GM12872 (cell line): ENCODE data around the gene LZTS2.

Experiments
- TF ChIP-seq, protein P1 (sequence below): IDR thresholded peaks from 3 replicates; pipeline ENCODE4 v1.5.1; 2011; ENCODE audit warnings: low read depth, mild to moderate bottlenecking, low read length, moderate library complexity; ENCODE audit not compliant: insufficient read depth

The LZTS2 gene

GRCh38 chr10:100980711-100981110 lies 18.9 kb upstream of the LZTS2 start:
- TF ChIP-seq, protein P1, sequence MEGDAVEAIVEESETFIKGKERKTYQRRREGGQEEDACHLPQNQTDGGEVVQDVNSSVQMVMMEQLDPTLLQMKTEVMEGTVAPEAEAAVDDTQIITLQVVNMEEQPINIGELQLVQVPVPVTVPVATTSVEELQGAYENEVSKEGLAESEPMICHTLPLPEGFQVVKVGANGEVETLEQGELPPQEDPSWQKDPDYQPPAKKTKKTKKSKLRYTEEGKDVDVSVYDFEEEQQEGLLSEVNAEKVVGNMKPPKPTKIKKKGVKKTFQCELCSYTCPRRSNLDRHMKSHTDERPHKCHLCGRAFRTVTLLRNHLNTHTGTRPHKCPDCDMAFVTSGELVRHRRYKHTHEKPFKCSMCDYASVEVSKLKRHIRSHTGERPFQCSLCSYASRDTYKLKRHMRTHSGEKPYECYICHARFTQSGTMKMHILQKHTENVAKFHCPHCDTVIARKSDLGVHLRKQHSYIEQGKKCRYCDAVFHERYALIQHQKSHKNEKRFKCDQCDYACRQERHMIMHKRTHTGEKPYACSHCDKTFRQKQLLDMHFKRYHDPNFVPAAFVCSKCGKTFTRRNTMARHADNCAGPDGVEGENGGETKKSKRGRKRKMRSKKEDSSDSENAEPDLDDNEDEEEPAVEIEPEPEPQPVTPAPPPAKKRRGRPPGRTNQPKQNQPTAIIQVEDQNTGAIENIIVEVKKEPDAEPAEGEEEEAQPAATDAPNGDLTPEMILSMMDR, result no peak

DNA sequence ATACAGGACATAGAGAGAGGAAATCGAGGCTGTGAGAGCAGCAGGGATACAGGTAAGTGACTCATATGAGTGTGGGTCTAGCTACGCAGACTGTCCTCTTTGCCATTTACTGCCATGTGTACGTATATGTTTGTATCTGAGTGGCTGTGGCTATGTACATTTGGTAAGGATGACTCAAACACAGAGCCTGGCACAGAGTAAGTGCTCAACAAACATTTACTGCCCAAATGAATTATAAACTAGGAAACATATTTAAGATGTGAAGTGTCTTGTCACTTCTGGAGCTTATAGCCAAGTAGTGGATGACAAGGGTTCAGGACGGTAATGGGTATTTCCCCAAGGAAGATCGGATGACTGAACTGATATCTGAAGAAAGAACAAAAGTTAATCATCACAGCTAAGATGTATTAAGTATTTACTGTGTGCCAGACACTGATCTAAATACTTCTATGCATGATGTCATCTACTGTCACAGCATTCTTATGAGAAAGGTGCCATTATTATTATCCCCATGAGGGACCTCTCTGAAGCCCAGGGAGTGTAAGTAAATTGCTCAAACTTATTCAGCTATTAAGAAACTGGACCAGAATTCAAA lies 18.3 kb upstream of the LZTS2 start:
- TF ChIP-seq, protein P1, result no peak

DNA sequence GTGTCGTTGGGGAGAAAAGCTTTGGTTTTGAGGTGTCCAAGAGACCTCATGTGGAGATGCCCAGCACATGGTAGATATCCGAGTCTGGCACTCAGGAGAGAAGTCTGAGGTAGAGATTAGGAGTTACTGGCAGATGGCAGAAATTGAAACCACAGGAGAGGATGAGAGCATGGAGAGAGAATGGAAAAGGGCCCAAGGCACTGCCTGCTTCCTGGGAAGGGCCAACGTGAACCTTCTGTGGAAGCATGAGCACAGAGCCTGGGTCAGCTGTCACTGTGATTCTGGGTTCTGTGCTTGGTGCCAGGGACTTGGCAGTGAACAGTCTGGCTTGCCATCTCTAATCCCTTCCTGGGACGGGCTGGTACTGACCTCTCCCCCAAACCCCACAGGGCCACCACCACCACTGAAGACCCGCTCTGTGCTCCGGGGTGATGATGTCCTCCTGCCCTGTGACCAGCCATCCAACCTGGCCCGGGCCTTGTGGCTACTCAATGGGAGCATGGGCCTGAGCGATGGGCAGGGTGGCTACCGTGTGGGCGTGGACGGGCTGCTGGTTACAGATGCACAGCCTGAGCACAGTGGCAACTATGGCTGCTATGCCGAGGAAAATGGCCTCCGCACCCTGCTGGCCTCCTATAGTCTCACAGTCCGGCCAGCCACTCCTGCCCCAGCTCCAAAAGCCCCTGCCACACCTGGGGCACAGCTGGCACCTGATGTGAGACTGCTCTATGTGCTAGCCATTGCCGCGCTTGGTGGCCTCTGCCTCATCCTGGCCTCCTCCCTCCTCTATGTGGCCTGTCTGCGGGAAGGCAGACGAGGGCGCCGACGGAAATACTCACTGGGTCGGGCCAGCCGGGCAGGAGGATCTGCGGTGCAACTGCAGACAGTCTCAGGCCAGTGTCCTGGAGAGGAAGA lies 16.4 kb upstream of the LZTS2 start:
- TF ChIP-seq, protein P1, result no peak

DNA sequence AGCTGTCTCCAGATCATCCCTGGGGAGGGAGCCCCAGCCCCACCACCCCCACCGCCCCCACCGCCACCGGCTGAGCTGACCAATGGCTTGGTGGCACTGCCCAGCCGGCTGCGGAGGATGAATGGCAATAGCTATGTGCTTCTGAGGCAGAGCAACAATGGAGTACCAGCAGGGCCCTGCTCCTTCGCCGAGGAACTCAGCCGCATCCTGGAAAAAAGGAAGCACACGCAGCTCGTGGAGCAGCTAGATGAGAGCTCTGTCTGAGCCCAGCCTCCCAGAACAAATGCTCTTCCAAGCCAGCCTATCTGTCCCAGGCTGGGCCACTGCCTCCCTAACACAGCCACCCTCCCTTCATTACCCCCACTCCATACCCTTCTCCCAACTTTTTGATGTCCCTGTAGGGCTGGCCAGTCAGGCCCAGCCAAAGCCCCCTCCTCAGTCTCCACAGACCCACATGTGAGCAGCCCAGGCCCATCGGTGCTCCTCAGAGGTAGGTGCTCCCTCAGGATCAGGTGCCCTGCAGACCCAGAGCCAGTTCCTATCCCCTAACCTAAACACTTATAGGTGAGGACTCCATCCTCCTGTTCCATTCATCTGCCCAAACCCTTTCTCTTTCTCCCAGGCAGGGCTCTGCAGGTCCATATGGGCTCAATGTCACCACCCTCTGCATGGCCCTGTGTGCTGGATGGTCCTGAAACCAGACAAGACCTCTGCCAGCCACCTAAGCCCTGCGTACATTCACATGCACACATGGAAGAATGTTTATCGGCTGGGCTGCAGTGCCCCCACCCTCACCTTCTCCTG lies 15.5 kb upstream of the LZTS2 start:
- TF ChIP-seq, protein P1, result no peak

GRCh38 chr10:100984672-100985177 lies 14.9 kb upstream of the LZTS2 start:
- TF ChIP-seq, protein P1, result no peak

DNA sequence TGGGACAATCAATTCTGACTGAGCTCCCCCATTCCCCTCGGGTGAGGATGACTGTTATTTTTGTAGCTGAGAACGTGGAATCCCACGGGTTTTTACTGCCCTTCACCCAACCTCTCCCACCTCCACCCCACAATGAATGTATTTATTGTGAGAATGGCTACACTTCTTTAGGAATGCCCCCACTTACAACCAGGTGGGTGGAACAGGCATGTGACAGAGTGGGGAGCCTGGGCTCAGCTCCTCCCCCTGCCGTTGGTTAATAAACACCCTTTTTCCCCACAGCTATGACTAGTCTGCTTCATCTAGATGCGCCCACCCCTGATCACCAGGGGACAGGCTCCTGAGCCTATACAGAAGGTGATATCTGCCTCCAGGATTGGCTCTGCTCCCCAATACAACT lies 14.3 kb upstream of the LZTS2 start:
- TF ChIP-seq, protein P1, result no peak

- TF ChIP-seq, protein P1, result no peak
These were observed 13.0 kb upstream of the LZTS2 start for GRCh38 chr10:100986623-100986951.
